ENCODE data around the gene PDE1C.

Gene PDE1C

DNA sequence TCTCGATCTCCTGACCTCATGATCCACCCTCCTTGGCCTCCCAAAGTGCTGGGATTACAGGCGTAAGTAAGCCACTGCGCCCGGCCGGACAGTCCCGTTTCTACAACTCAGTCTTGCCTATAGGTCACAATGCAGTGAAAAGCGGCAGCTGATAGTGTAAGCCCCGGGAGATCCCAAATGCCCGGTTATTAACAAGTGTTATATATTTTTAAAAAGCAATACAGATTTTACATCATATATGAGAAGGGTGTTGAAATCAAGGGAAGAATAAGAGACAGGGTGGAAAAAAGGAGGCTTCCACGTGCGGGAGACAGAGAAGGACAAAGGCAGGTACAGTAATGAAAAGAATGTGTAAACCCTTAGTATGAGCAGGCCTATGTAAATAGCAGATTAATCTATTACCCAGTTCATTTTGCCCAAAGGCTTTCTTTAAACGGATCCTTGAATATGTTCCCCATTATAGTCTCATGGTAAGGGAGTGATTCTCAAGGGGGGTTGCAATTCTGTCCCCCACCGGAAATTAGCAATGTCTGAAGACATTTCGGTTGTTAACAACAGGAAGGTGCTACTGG, 170.8 kb downstream of the PDE1C start:
- no peak for DNase-seq (ENCODE audit: low read depth in 3 of 3, low spot score in 1 of 3)

- DNase-seq (ENCODE audit: low read depth in 3 of 3, low spot score in 1 of 3) = no peak
These were observed 173.3 kb downstream of the PDE1C start for GRCh38 chr7:31896925-31897324.

DNA sequence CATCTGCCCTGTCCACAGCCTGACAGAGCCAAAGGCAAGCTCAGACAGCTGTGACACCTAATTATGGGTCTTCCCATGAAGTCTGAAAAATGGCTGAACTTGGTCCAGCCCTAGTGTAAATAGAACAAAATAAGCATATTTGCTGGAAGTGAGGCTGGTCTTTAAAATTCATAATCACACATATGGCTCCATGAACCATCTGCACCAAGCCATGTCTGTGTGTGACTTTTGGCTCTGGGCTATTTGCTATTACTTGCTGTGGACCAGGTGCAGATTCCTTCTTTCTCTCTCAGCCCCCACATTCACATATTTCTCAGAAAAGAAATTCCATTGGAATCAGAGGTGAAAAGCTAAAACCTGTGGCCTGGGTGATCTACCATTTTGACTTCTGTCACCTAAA, 175.9 kb downstream of the PDE1C start:
- DNase-seq (ENCODE audit: low read depth in 3 of 3, low spot score in 1 of 3) = no peak

DNA sequence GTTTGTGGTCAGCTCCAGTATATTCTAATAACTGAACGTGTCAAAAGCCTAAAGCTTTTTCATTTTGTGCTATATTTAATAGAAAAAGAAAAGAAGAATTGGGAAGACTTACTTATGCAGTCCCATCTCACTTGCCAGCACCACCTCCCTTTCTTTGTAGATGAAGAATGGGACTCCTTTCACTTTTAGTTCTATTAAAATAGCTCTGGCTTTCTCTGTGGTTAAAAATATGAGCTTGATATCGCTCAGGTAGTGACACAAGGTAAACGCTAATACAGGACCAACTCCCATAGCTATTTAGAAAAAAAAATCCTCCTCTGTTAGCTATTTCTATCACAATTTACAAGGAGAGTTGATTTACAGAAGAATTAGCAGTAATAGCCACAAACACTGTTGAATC, 176.8 kb downstream of the PDE1C start:
- no peak for DNase-seq (ENCODE audit: low read depth in 3 of 3, low spot score in 1 of 3)

DNA sequence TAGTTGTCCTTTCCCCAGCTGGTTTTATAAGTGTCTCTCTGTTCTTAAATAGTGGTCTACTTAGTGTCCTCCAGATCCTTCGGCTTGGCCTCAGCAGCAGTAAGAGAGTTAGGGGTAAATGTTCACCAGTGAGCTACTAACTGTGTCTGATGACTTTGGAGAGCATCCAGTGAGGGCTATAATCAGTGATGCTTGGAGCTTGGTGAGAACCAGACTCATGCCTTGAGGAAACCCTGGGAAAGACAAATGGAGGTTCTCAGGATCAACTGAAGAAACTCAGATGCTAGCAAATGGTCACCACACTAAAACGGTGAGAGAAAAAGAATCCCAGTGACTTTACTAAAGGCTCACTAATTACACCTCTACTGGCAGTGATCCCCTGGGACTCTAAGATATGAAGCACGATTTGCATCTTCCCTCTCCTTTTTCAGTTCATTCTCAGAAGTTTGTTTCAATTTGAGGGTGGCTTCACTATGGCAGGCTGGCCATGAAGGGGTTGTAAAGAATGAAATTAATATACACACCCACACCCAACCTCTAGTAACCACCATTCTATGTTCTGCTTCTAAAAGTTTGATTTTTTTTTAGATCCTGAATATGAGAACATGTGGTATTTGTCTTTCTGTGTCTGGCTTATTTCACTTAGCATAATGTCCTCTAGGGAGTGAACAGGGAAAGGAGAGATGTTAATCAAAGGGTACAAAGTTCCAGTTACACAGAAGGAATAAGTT, 177.9 kb downstream of the PDE1C start:
- DNase-seq (ENCODE audit: low read depth in 3 of 3, low spot score in 1 of 3) = no peak

GRCh38 chr7:31890766-31891165, 179.4 kb downstream of the PDE1C start:
- DNase-seq (ENCODE audit: low read depth in 3 of 3, low spot score in 1 of 3) = no peak

DNA sequence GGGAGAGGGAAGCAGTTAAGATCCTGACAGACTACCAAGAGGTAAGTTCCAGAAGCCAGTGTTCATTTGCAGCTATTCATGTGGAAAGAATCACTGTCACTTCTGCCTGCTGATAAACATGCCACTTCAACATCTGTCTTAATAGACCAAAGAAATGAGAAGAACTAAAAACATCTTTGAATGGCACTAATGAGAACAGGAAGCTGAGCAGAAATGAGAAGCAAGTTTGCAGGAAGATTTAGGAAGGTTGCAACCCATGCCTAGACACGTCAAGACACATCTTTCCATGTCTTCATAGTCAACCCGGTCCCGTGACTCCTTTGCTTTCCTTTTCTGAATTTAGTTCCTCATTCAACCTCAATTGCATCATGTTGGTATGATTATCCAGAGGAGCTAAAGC, 180.0 kb downstream of the PDE1C start:
- DNase-seq (ENCODE audit: low read depth in 3 of 3, low spot score in 1 of 3) = no peak

DNA sequence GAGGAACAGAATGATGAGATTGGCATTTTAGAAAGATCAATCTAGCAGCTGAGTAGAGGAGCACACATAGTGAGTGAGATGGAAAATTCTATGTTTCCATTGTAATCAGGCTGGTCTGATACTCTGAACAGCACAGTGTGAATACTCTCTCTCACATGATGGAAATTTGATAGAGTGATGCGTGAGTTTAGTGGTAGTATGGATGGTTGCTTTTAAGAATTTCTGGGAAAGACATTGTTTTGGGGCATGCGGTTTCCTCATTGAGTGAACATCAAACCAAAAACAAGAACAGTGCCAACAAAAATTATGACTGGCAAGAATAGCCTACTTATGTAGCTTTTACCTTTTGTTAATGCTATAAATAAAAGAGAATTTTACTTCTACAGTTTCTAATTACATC, 183.2 kb downstream of the PDE1C start:
- DNase-seq (ENCODE audit: low read depth in 3 of 3, low spot score in 1 of 3) = no peak

GRCh38 chr7:31885171-31885570, 185.0 kb downstream of the PDE1C start:
- no peak for DNase-seq (ENCODE audit: low read depth in 3 of 3, low spot score in 1 of 3)

DNA sequence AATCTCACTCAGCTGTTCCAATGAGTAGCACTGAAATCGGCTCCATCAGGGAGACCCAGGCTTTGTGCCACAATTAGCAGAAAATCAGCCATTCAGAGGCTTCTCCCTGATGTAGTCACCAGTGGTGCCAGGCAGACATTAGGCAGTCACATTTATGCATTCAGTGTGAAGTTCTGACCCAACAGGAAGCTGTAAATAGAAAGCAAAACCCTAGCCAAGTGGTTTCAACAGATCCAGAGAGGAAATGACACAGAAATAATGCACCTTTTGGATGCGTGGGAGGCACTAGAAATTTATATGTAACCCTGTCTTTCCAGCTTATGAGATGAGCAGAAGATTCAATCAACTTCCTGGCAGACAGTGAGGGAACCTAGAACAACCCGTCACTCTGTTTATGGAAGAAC, 186.4 kb downstream of the PDE1C start:
- DNase-seq (ENCODE audit: low read depth in 3 of 3, low spot score in 1 of 3) = no peak

DNA sequence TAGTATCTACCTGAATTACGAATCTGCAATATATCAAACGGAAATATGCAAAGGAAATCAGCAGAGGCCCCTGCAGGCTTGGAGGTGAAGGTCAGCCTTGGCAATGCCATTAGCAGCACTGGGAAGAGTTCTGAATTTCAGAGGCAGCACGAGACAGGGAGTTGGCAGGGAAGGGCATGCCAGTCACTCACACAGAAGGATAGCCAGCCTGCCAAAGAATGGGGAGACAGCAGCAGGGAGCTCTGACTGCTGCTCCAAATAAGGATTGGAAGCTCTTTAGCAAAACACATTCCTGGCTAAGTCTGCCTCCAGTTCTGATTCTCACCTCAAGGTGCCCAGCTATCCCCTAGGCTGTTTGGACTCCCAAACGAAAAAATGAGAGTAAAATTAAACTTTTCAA, 188.0 kb downstream of the PDE1C start:
- DNase-seq (ENCODE audit: low read depth in 3 of 3, low spot score in 1 of 3) = no peak

DNA sequence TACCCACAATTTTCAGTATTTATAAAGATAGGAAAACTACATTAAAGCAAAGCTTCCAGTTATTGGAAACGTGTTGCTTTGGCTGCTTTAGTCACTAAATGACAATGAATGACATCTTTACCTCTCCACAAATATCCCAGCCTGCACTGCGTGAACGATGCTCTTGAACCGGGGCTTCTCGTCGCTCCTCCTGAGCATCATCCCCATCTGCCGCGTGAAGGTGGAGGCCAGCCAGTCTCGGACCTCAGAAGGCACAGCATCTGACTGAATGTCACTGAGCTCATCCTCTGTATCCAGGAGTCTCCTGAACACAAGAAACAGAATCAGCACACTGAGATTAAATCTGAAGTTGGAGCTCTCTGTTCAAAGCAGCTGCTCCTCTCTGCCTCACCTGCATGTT, 191.3 kb downstream of the PDE1C start:
- no peak for DNase-seq (ENCODE audit: low read depth in 3 of 3, low spot score in 1 of 3)

DNA sequence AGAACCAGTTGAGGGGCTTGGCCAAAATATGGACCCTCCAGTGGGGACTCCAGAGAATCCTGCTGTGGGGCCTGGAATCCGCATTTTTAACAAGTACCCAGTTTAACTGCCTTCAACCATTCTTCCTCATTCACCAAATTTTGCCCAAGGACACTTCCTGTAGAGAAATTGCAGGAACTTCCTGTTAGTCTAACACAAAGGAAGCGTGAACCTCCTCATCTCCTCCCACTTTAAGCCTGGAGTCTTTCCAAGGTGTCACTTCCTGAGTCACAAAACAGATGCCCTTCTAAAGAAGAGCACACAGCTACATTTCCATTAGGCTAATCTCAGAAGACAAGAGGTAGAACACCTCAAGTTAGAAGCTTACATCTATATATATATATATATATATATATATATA, 194.8 kb downstream of the PDE1C start:
- DNase-seq (ENCODE audit: low read depth in 3 of 3, low spot score in 1 of 3) = no peak

GRCh38 chr7:31874631-31875386, 195.4 kb downstream of the PDE1C start:
- DNase-seq (ENCODE audit: low read depth in 3 of 3, low spot score in 1 of 3) = no peak

- DNase-seq (ENCODE audit: low read depth in 3 of 3, low spot score in 1 of 3) = no peak
These were observed 196.2 kb downstream of the PDE1C start for GRCh38 chr7:31873816-31874597.

GRCh38 chr7:31872545-31873370, 197.4 kb downstream of the PDE1C start:
- DNase-seq (ENCODE audit: low read depth in 3 of 3, low spot score in 1 of 3) = no peak

GRCh38 chr7:31864646-31865045, 205.6 kb downstream of the PDE1C start:
- DNase-seq (ENCODE audit: low read depth in 3 of 3, low spot score in 1 of 3) = no peak

- DNase-seq (ENCODE audit: low read depth in 3 of 3, low spot score in 1 of 3) = no peak
These were observed 209.3 kb downstream of the PDE1C start for GRCh38 chr7:31860925-31861324.

- DNase-seq (ENCODE audit: low read depth in 3 of 3, low spot score in 1 of 3) = no peak
These were observed 212.2 kb downstream of the PDE1C start for GRCh38 chr7:31858055-31858454.

- DNase-seq (ENCODE audit: low read depth in 3 of 3, low spot score in 1 of 3) = no peak
These were observed 213.0 kb downstream of the PDE1C start for GRCh38 chr7:31857172-31857571.

GRCh38 chr7:31856337-31856736, 213.9 kb downstream of the PDE1C start:
- no peak for DNase-seq (ENCODE audit: low read depth in 3 of 3, low spot score in 1 of 3)
